MM.1S (cell line): ENCODE results near the gene TAGLN2.

ENCODE experiments used
- DNase-seq: peaks from one replicate; pipeline ENCODE4 v3.0.0-alpha.2; 2015
- H2AFZ ChIP-seq: fragments of 300-600 bp; sonication (generic); 2 replicates; pipeline ENCODE4 v1.6.0; 2016; ENCODE audit warnings: antibody characterized with exemption, low read length
- H3F3A ChIP-seq: fragments of 300-600 bp; sonication (generic); 2 replicates; pipeline ENCODE4 v1.6.1; 2016; ENCODE audit warnings: mild to moderate bottlenecking, antibody characterized with exemption, low read length, moderate library complexity, mixed read lengths; ENCODE audit not compliant: insufficient read depth
- H3K27ac ChIP-seq: fragments of 300-600 bp; sonication (generic); 2 replicates; pipeline ENCODE4 v1.5.1; 2016; ENCODE audit warnings: mild to moderate bottlenecking, low read length
- H3K27me3 ChIP-seq: fragments of 300-600 bp; sonication (generic); replicated peaks from 2 replicates; pipeline ENCODE4 v1.6.0; 2016; ENCODE audit warnings: low read length; ENCODE audit not compliant: insufficient read depth
- H3K36me3 ChIP-seq: fragments of 300-600 bp; sonication (generic); replicated peaks from 2 replicates; pipeline ENCODE4 v1.6.1; 2016; ENCODE audit warnings: mild to moderate bottlenecking, low read length, mixed read lengths; ENCODE audit not compliant: insufficient read depth
- H3K4me1 ChIP-seq: fragments of 300-600 bp; sonication (generic); 2 replicates; pipeline ENCODE4 v1.6.1; 2016; ENCODE audit warnings: low read length, mixed read lengths
- H3K4me2 ChIP-seq: fragments of 300-600 bp; sonication (generic); 2 replicates; pipeline ENCODE4 v1.6.0; 2016; ENCODE audit warnings: low read depth, low read length
- H3K4me3 ChIP-seq: fragments of 300-600 bp; sonication (generic); 2 replicates; pipeline ENCODE4 v1.5.1; 2016; ENCODE audit warnings: low read length, mixed read lengths
- H3K79me2 ChIP-seq: fragments of 300-600 bp; sonication (generic); 2 replicates; pipeline ENCODE4 v1.6.1; 2016; ENCODE audit warnings: mixed run types, low read length, mixed read lengths
- H3K9ac ChIP-seq: fragments of 300-600 bp; sonication (generic); 2 replicates; pipeline ENCODE4 v1.6.1; 2016; ENCODE audit warnings: low read length, mixed read lengths
- H3K9me2 ChIP-seq: fragments of 300-600 bp; sonication (generic); replicated peaks from 2 replicates; pipeline ENCODE4 v1.6.1; 2016; ENCODE audit warnings: mild to moderate bottlenecking, low read length, mixed read lengths; ENCODE audit not compliant: insufficient read depth
- H3K9me3 ChIP-seq: fragments of 300-600 bp; sonication (generic); replicated peaks from 2 replicates; pipeline ENCODE4 v1.6.1; 2016; ENCODE audit warnings: mild to moderate bottlenecking, low read length, mixed read lengths; ENCODE audit not compliant: insufficient read depth
- H4K20me1 ChIP-seq: fragments of 300-600 bp; sonication (generic); 2 replicates; pipeline ENCODE4 v1.6.1; 2016; ENCODE audit warnings: mild to moderate bottlenecking, low read length, moderate library complexity, mixed read lengths; ENCODE audit not compliant: insufficient read depth
- EZH2 ChIP-seq: fragments of 300-600 bp; sonication (generic); optimal IDR thresholded peaks from 2 replicates; pipeline ENCODE3; 2017; ENCODE audit warnings: low read depth, mild to moderate bottlenecking, antibody characterized with exemption, low read length, mixed read lengths
- EZH2phosphoT487 ChIP-seq: fragments of 300-600 bp; sonication (generic); IDR thresholded peaks from 2 replicates; pipeline ENCODE4 v1.6.1; 2018; ENCODE audit warnings: antibody characterized with exemption, low read length
- TF ChIP-seq, protein P1 (sequence below): fragments of 300-600 bp; sonication (generic); IDR thresholded peaks from 2 replicates; pipeline ENCODE4 v1.5.1; 2016; ENCODE audit warnings: antibody characterized with exemption, low read length, mixed read lengths

The TAGLN2 gene

DNA sequence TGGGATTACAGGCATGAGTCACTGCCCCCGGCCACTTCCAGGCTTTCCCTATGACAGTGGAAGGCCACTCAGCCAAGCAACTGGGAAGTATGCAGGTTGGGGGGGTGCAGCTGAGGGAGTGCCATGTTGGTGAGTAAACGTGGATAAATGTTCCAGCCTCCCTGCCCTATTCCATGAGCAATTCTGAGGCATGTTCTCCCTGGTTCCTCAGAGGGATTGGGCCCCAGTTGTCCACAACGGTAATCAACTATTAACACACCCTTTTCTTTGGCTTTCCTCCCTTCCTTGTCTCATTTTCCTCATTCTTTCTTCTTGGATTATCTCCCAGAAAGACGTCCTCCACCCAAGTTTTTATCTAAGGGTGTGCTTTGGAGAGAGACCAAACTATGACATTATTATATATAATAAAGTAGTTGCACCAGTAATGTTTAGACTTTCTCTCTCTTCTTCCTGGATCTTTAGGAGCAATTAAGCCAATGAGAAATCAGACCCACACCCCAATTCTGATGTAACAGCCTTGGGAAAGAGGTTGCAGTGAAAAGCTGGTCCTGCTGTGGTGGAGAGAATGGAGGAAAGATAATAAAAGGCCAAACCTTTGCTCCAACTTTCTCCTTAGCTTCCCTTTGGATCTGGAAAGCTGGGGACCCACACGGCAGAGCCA, 35.5 kb upstream of the TAGLN2 start:
- H3K36me3 ChIP-seq, result no peaks in the 10 kb centered on the region
- TF ChIP-seq, protein P1, sequence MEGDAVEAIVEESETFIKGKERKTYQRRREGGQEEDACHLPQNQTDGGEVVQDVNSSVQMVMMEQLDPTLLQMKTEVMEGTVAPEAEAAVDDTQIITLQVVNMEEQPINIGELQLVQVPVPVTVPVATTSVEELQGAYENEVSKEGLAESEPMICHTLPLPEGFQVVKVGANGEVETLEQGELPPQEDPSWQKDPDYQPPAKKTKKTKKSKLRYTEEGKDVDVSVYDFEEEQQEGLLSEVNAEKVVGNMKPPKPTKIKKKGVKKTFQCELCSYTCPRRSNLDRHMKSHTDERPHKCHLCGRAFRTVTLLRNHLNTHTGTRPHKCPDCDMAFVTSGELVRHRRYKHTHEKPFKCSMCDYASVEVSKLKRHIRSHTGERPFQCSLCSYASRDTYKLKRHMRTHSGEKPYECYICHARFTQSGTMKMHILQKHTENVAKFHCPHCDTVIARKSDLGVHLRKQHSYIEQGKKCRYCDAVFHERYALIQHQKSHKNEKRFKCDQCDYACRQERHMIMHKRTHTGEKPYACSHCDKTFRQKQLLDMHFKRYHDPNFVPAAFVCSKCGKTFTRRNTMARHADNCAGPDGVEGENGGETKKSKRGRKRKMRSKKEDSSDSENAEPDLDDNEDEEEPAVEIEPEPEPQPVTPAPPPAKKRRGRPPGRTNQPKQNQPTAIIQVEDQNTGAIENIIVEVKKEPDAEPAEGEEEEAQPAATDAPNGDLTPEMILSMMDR, result no peak
- TF ChIP-seq EZH2 (no peak), EZH2phosphoT487 (no peak)
- H3K27me3 ChIP-seq, result no peaks in the 10 kb centered on the region
- H3K4me1 ChIP-seq, result no peaks in the 10 kb centered on the region
- H3K27ac ChIP-seq, result no peak overlapping the region
- no peaks in the 10 kb centered on the region for H3K79me2 ChIP-seq
- H3K9ac ChIP-seq, result no peak overlapping the region
- no peaks in the 10 kb centered on the region for H3K9me3 ChIP-seq
- H2AFZ ChIP-seq, result no peak overlapping the region
- no peak for DNase-seq
- no peak overlapping the region for H3K4me2 ChIP-seq
- H3F3A ChIP-seq, result no peaks in the 10 kb centered on the region
- no peaks in the 10 kb centered on the region for H4K20me1 ChIP-seq
- H3K9me2 ChIP-seq, result no peaks in the 10 kb centered on the region
- no peak overlapping the region for H3K4me3 ChIP-seq

DNA sequence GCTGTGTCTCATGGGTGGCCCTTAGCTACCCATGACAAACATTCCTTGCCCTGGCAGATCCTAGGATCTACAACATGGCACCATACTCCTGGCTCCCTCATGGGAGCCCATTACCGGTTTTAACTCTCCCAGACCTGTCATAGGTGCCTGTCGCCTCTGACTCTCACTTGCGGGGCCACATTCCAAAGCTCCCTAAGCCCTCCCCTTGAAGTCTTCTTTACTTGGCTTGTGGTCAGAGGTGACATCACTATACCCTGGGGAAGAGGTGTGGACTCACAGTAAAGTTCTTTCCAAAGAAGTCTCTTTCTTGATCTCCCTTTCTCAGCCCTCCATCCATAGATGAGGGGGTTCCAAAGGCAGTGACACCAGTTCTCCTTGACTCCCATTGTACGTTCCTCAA, 34.1 kb upstream of the TAGLN2 start:
- Histone ChIP-seq H3K4me1 (no peaks in the 10 kb centered on the region), H2AFZ (no peak overlapping the region), H3K9me3 (no peaks in the 10 kb centered on the region), H3K79me2 (no peaks in the 10 kb centered on the region), H4K20me1 (no peaks in the 10 kb centered on the region), H3K27me3 (no peaks in the 10 kb centered on the region), H3K4me2 (no peak overlapping the region), H3K4me3 (no peak overlapping the region), H3F3A (no peaks in the 10 kb centered on the region), H3K9me2 (no peaks in the 10 kb centered on the region), H3K36me3 (no peaks in the 10 kb centered on the region), H3K27ac (no peak overlapping the region), H3K9ac (no peak overlapping the region)
- no peak for TF ChIP-seq EZH2phosphoT487
- TF ChIP-seq, protein P1, result no peak
- no peak for TF ChIP-seq EZH2
- DNase-seq, result no peak

DNA sequence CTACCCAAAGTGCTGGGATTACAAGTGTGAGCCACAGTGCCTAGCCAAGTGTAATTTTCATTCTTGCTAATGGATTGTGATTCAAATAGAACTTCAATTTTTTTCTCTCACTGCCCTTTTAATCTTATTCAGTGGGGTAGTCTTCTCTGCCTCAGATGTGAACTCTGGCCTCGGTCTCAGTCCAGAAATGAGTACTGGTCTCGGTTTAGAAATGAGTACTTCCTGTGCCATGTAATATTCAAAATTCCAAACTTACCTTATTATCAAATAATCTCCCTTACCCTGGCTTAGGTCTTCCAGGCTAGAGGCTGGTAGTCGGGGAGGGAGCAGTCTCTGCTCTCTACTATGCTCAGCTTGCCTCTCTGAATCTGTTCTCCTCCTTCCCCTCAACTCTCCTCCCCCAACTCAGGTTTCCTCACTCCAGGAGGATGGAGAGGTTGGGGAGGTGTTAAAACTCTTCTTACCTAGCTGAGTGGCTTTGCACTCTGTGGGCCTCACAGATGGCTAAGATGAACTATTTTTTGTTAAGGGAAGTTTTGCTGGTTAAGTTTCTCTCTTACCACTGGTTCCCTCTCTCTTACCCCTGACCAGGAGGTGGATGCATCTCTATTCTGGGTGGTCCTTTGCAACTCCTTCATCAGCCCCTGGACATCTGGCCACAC, 33.5 kb upstream of the TAGLN2 start:
- Histone ChIP-seq H3K4me3 (no peak overlapping the region), H3K4me2 (no peak overlapping the region), H2AFZ (no peak overlapping the region), H3K9ac (no peak overlapping the region), H3K36me3 (no peaks in the 10 kb centered on the region), H3K27me3 (no peaks in the 10 kb centered on the region), H3K79me2 (no peaks in the 10 kb centered on the region), H3K27ac (no peak overlapping the region), H3K9me2 (no peaks in the 10 kb centered on the region), H3F3A (no peaks in the 10 kb centered on the region), H3K9me3 (no peaks in the 10 kb centered on the region), H3K4me1 (no peaks in the 10 kb centered on the region), H4K20me1 (no peaks in the 10 kb centered on the region)
- DNase-seq, result no peak
- TF ChIP-seq EZH2 (no peak), EZH2phosphoT487 (no peak)
- TF ChIP-seq, protein P1, result no peak
